Measurements from ENCODE around the gene CD4.

Gene CD4

GRCh38 chr12:6765634-6766581 is 23.4 kb upstream of the CD4 start, which contains the start of gene PTMS:
TSS of gene PTMS (plus strand) at chr12:6766363. CDS start at chr12:6766706, 343 bp downstream.
- DNase-seq: peak; percentile 71

DNA sequence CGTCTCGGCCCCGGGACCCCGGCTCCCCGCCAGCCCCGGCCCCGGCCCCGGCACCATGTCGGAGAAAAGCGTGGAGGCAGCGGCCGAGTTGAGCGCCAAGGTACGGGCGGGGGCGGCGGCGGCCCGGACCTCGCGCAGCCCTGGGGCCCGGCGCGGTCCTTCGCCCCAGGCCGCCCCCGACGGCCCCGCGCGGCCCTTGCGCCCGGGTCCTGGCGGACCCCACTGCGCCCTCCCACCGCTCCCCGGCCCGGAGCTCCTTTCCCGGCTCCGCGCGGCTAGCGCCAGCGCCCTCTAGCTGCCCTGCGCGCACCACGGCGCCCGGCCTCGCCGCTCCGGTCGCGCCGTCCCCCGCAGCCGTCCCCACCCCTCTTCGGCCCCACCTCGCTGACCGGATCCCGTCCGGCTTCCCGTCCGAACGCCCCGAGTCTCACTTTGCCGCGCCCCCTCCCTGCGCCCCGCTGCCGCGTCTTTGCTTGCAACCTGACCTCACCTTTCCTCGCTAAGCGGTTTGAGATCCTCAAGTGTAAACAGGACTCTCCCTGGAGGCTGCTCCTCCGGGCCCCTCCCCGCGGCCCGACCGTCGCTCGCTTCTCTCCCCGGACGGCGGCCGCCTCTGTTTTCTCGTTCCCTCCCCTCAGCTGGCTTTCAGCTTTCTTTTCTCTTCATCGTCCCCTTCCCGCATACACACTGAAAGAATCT is 22.5 kb upstream of the CD4 start:
- peak; percentile 84 for DNase-seq

- DNase-seq: no peak
Observed at GRCh38 chr12:6767353-6768319, 21.7 kb upstream of the CD4 start.

DNA sequence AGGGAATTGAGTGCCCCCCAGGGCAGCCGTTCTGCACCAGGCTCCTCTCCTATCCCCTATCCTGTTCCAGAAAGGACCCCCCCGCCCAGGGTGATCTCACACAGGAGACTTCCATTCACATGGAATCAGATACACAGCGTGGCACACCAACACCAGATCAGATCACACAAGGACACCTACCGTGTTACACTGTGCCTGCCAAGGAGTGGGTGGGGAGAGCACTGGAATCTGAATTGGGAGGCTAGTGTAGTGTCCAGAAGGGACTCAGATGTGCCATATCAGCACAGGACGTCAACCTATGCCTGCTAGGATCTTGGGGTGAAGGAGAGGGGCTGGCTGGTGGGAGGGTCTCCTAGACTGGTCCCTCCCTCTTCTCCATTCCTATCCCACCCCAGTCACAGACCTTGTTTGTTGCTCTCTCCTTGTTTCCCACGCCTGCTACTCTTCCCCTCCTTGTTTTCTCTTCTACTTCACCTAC is 20.9 kb upstream of the CD4 start:
- DNase-seq: no peak

- no peak for DNase-seq
Observed at GRCh38 chr12:6768990-6769389, 20.3 kb upstream of the CD4 start.

DNA sequence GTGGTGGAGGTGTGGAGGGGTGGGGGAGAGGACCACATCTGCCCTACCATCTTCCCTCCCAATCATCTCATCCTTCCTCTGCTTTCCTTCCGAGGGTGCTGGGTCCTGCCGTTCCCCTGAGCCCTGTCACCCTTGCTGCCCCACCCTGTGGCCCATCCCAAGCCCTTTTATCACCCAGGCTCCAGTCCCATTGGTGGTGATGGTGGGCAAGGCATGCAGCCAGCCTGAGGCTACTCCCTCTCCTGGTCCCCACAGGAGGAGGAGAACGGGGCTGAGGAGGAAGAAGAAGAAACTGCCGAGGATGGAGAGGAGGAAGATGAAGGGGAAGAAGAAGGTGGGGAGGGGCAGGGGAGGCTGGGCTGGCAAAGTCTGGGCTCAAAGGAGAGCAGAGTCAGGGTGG is 19.7 kb upstream of the CD4 start:
- DNase-seq: no peak

DNA sequence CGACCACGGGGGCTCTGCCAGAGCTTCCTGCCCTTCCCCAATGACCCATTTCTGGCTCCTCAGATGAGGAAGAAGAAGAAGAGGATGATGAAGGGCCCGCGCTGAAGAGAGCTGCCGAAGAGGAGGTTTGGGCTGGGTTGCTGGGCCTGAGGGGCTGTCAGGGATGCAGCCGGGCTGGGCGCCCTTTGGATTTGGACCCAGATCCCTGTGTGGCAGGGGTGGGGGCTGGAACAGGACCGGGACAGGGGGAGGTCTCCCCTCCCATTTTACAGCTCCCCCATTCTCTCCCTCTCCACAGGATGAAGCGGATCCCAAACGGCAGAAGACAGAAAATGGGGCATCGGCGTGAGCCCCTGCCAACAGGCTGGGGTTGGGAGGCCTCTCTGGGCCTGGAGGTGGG is 19.2 kb upstream of the CD4 start:
- no peak for DNase-seq

DNA sequence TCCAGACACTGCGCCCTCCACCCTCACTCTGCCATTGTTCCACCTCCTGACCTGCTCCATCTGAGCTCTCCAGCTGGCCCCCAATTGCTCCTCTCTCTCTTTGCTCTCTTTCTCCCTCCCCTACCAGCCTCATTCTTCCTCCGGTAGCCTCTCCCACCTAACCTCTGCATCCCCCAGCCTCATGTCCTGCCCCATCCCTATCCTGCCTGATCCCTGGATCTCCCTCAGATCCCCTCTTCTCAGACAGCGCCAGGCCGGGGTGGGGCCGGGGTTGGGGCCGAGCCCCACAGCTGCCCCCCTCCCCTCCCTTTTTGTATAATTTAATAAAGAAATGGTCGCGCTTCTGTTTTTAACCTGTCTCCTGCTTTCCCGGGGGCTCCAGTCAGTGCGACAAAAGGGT is 18.7 kb upstream of the CD4 start:
- no peak for DNase-seq

- no peak for DNase-seq
Observed at GRCh38 chr12:6771091-6771495, 18.2 kb upstream of the CD4 start.

DNA sequence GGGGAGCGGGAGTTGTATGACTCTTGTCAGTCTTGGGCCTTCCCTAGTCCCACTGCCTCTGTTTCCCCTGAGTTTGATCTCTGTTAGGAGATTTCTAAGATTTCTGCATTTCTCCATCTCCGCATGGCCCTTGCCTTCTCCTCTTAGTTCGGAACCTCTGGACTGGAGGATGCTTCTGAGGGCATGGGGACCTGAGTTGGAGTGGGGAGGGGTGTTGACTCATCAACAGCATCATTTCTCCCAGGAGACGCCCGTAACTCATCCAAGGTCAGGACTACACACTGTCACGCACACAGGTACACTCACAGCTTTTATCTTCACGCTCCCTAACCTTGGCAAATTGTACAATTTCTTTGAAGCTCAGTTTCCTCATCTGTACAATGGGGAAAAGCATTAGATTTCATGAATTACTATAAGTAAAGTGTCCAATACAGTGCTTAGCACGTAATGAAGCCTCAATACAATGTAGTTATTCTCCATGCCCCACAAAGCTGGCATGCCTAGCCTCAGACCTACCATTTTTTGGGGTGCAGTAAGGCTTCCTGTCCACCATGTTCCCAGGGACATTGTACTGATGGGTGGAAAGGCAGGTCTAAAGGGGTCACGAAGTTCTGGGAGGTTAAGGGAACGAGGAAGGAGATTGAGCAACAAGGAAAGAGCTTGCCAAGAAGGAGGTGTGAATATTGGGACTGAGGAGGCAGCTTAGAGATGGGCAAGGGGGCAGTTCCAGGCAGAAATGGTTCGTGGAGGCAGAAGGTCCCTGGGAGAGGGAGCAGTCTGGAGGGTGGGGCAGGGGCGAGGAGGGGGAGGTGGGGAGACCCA is 17.6 kb upstream of the CD4 start:
- DNase-seq: no peak

- peak; percentile 84 for DNase-seq
Observed at GRCh38 chr12:6772331-6772695, 17.0 kb upstream of the CD4 start, which contains the start of gene LAG3. TSS of gene LAG3 (plus strand) at chr12:6772520. CDS start at chr12:6772853, 333 bp downstream.

DNA sequence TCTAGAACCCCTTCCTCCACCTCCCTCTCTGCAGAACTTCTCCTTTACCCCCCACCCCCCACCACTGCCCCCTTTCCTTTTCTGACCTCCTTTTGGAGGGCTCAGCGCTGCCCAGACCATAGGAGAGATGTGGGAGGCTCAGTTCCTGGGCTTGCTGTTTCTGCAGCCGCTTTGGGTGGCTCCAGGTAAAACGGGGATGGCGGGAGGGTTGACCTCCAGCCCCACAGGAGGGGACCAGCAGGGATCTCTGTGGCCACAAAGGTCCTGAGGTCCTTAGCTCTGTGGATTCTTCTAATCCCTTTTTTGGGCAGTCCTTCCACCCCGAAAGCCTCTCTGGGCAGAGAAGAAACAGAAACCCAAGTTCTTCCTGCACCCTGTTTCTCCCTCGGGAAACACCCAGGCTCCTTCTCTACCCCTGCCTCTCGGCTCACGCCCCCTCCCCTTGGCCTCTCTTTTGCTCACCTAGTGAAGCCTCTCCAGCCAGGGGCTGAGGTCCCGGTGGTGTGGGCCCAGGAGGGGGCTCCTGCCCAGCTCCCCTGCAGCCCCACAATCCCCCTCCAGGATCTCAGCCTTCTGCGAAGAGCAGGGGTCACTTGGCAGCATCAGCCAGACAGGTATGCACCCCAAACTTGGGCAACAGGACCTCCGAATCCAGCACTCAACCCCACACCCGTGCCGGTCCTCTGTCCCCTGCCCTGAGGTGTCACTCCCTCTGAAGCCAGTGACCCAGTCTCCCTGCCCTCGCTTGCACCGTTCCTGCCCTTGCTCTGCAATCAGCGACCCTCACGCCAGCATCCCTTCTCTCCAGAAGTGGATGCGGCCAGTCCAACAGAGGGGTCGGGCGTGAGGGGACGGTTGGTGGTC is 16.4 kb upstream of the CD4 start:
- DNase-seq: no peak

DNA sequence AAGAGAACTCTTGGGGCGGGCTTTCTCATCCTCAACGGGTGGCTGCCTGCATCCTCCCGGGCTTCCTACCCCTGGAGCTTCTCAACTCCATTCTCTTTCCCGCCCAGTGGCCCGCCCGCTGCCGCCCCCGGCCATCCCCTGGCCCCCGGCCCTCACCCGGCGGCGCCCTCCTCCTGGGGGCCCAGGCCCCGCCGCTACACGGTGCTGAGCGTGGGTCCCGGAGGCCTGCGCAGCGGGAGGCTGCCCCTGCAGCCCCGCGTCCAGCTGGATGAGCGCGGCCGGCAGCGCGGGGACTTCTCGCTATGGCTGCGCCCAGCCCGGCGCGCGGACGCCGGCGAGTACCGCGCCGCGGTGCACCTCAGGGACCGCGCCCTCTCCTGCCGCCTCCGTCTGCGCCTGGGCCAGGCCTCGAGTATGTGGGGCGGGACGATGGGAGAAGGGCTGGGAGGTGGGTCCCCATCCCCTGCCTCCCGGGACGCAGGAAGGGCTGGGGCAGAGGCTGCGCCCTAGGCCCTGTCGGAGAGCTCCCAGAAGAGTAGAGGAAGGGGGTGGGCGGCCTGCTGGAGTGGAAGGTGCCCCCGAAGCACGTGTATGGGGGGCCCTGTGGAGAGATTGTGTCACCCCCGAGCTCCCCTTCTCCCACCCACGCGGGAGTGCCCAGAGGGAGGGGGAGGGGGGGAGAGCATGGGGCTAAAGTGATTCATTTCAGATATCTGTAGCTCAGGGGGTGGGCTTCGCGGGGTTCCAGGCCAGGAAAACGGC is 15.6 kb upstream of the CD4 start:
- DNase-seq: peak; percentile 89

- DNase-seq: peak; percentile 76
Observed at GRCh38 chr12:6774499-6775062, 14.7 kb upstream of the CD4 start.

DNA sequence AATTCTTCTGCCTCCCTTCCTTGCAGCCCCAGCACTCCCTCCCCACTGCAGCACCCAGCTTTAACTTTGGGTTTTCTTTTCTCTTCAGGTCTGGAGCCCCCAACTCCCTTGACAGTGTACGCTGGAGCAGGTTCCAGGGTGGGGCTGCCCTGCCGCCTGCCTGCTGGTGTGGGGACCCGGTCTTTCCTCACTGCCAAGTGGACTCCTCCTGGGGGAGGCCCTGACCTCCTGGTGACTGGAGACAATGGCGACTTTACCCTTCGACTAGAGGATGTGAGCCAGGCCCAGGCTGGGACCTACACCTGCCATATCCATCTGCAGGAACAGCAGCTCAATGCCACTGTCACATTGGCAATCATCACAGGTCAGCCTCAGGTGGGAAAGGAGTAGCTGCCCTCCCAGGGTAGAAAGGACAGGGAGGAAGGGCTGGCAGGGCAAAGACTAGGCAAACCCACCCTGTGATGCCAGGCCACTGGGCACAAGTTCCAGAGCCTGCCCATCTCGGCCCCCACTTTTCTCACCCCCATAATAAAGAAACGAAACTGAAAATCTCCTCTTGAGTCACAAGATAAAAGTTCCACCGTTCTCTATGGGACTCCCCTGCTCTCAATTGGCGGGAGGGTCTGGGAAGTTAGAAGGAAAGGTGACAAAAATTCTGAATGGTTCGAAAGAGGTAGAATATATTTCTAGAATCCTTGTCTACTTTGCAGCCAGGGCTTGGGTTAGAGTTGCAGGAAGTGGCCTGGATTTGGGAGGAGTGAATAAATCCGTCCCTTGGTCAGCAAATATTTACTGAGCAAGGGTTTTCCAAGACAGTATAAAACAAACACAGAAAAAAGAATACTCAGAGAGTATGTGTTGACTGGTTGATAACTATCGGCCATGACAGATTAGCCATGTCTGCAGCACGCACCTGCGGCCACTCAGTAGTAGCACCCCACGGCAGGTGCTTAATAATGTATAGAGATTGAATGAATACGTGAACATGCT is 13.8 kb upstream of the CD4 start:
- DNase-seq: no peak

- DNase-seq: no peak
Observed at GRCh38 chr12:6777386-6777785, 11.9 kb upstream of the CD4 start.

- no peak for DNase-seq
Observed at GRCh38 chr12:6778217-6778573, 11.1 kb upstream of the CD4 start.

All from activated CD8-positive, alpha-beta memory T cell treated with anti-CD3 and anti-CD28 coated beads for 24 hours (primary cell).